Thyroid gland (tissue), 4 donors: ENCODE measurements around the gene ATP6V0E2.

Experiments used
- CTCF ChIP-seq, 6 experiments: fragments of 200-600 bp in 3 of 6; fragments of 450-650 bp in 3 of 6; sonication (generic) in 3 of 6; IDR thresholded peaks; one replicate each; pipeline ENCODE4 v1.5.1; 2016 to 2019; ENCODE audit warnings: antibody characterized with exemption in 6 of 6, mild to moderate bottlenecking in 2 of 6, inconsistent platforms in 1 of 6, moderate library complexity in 1 of 6
- POLR2A ChIP-seq, 2 donors: fragments of 450-650 bp; IDR thresholded peaks; one replicate each; pipeline ENCODE4 v1.6.1; 2017; ENCODE audit warnings: antibody characterized with exemption in 2 of 2, mild to moderate bottlenecking in 2 of 2, moderate library complexity in 1 of 2

GRCh38 chr7:149849174-149849573 is 24.6 kb upstream of the ATP6V0E2 start:
- no peak for TF ChIP-seq CTCF (IDR thresholded peaks at IDR 0.05)
- TF ChIP-seq POLR2A (IDR thresholded peaks at IDR 0.05) = no peak
